Endothelial cell of umbilical vein (primary cell): ENCODE results near the gene GIMAP8. TPM values are rescaled to one million over a fixed set of nuclear protein-coding genes. Genes with fewer than 3 reads are reported as not detected.

ENCODE experiments used
- Bru-seq: library from RNA; stranded (reverse); fragments of 400-500 nt; gene quantifications from one replicate; lab custom pipeline; 2021; lab: Mats Ljungman, UMichigan
- BruChase-seq, 2 experiments: library from RNA; stranded (reverse); fragments of 400-500 nt; gene quantifications; one replicate each; lab custom pipeline; 2021; lab: Mats Ljungman, UMichigan
- BruUV-seq: library from RNA; stranded (reverse); fragments of 400-500 nt; replicated peaks from 2 replicates; lab custom pipeline; 2021; lab: Mats Ljungman, UMichigan
- CTCF ChIA-PET: fragments of 300-600, 350-600 bp; sonication (Branson Sonifier 250); formaldehyde crosslinking; loops from one replicate; lab custom pipeline; 2021; ENCODE audit warnings: antibody characterized with exemption, inconsistent platforms; lab: Charles Lee
- POLR2A ChIA-PET: fragments of 300-600, 350-600 bp; sonication (Branson Sonifier 250); formaldehyde crosslinking; loops from one replicate; lab custom pipeline; 2021; ENCODE audit warnings: antibody characterized with exemption, inconsistent platforms; lab: Charles Lee
- DNase-seq: peaks from one replicate; pipeline ENCODE4 v3.0.0-alpha.2; 2011; ENCODE audit warnings: low read depth, low spot score
- FAIRE-seq: peaks from 2 replicates; lab custom pipeline; 2011; peaks lifted over from hg19 to GRCh38; lab: Jason Lieb, UNC
- H2AFZ ChIP-seq: 2 replicates; pipeline ENCODE4 v1.6.0; 2012; ENCODE audit warnings: low read depth, low read length, control low read depth, inconsistent platforms
- H3K27ac ChIP-seq: 2 replicates; pipeline ENCODE4 v1.5.1; 2011; ENCODE audit warnings: low read depth, mild to moderate bottlenecking, control low read depth, low read length, moderate library complexity; ENCODE audit not compliant: insufficient read depth
- H3K27me3 ChIP-seq, 2 experiments: 2 replicates each; pipeline versions ENCODE4 v1.6.0 to v1.6.1; 2011; ENCODE audit warnings: low read length in 2 of 2, mixed read lengths in 1 of 2; ENCODE audit not compliant: control insufficient read depth in 2 of 2, insufficient read depth in 2 of 2
- H3K36me3 ChIP-seq, 2 experiments: 2 replicates in 1 of 2; 3 replicates in 1 of 2; pipeline ENCODE4 v1.5.1; 2011; ENCODE audit warnings: low read length in 2 of 2, mild to moderate bottlenecking in 1 of 2, moderate library complexity in 1 of 2; ENCODE audit not compliant: control insufficient read depth in 2 of 2, insufficient read depth in 2 of 2; ENCODE audit errors: extremely low read depth in 1 of 2
- H3K4me1 ChIP-seq: 3 replicates; pipeline ENCODE4 v1.5.1; 2011; ENCODE audit warnings: mild to moderate bottlenecking, low read length; ENCODE audit not compliant: control insufficient read depth, insufficient read depth; ENCODE audit errors: extremely low read depth
- H3K4me2 ChIP-seq: 2 replicates; pipeline ENCODE4 v1.6.1; 2011; ENCODE audit warnings: low read length, control low read depth, mixed read lengths; ENCODE audit not compliant: insufficient read depth
- H3K4me3 ChIP-seq, 3 experiments: fragments of 200-600 bp in 1 of 3; sonication (generic), shearing (Covaris generic) in 1 of 3; replicated peaks in 1 of 3; 2 replicates each; pipeline ENCODE4 v1.5.1; 2011 to 2016; ENCODE audit warnings: control low read depth in 3 of 3, low read length in 3 of 3, mild to moderate bottlenecking in 2 of 3, inconsistent platforms in 1 of 3, low read depth in 1 of 3, moderate library complexity in 1 of 3; ENCODE audit not compliant: insufficient read depth in 1 of 3
- H3K79me2 ChIP-seq: 2 replicates; pipeline ENCODE4 v1.6.0; 2012; ENCODE audit warnings: low read length, inconsistent platforms; ENCODE audit not compliant: control insufficient read depth, insufficient read depth
- H3K9ac ChIP-seq: replicated peaks from 2 replicates; pipeline ENCODE3; 2011; ENCODE audit warnings: low read length, control low read depth; ENCODE audit not compliant: insufficient read depth; ENCODE audit errors: extremely low read depth
- H3K9me1 ChIP-seq: replicated peaks from 3 replicates; pipeline ENCODE4 v1.6.0; 2011; ENCODE audit warnings: mild to moderate bottlenecking, low read length; ENCODE audit not compliant: control insufficient read depth, insufficient read depth; ENCODE audit errors: extremely low read depth
- H3K9me3 ChIP-seq: replicated peaks from 2 replicates; pipeline ENCODE4 v1.5.1; 2012; ENCODE audit warnings: low read length, inconsistent platforms; ENCODE audit not compliant: control insufficient read depth, insufficient read depth
- H4K20me1 ChIP-seq: replicated peaks from 2 replicates; pipeline ENCODE3; 2011; ENCODE audit warnings: mild to moderate bottlenecking, low read length; ENCODE audit not compliant: control insufficient read depth, insufficient read depth; ENCODE audit errors: extremely low read depth
- CTCF ChIP-seq, 2 donors: IDR thresholded peaks; 1 replicate in 1 of 2; 2 replicates in 1 of 2; pipeline ENCODE4 v1.5.1; 2011; ENCODE audit warnings: low read length in 2 of 2, mild to moderate bottlenecking in 2 of 2, moderate library complexity in 2 of 2, control low read depth in 1 of 2, inconsistent platforms in 1 of 2, low read depth in 1 of 2; ENCODE audit not compliant: insufficient read depth in 1 of 2; ENCODE audit errors: extremely low read depth in 1 of 2
- EZH2 ChIP-seq: IDR thresholded peaks from 2 replicates; pipeline ENCODE4 v1.6.1; 2012; ENCODE audit warnings: borderline replicate concordance, low read depth, mild to moderate bottlenecking, moderate library complexity, low read length, inconsistent platforms; ENCODE audit not compliant: severe bottlenecking
- FOS ChIP-seq: IDR thresholded peaks from 2 replicates; pipeline ENCODE4 v1.6.1; 2011; ENCODE audit warnings: mild to moderate bottlenecking, low read length, moderate library complexity, borderline replicate concordance; ENCODE audit not compliant: insufficient read depth
- GATA2 ChIP-seq: IDR thresholded peaks from 2 replicates; pipeline ENCODE4 v1.7.0; 2011; ENCODE audit warnings: low read depth, mild to moderate bottlenecking, moderate library complexity, mixed read lengths, low read length; ENCODE audit not compliant: insufficient read length, insufficient read depth
- JUN ChIP-seq: IDR thresholded peaks from 2 replicates; pipeline ENCODE4 v1.6.1; 2011; ENCODE audit warnings: borderline replicate concordance, low read depth; ENCODE audit not compliant: insufficient read length, insufficient read depth
- MAX ChIP-seq: IDR thresholded peaks from 2 replicates; pipeline ENCODE4 v1.6.1; 2011; ENCODE audit not compliant: insufficient read depth, insufficient read length
- MYC ChIP-seq: IDR thresholded peaks from one replicate; pipeline ENCODE4 v1.6.1; 2011; ENCODE audit warnings: mild to moderate bottlenecking, low read depth, low read length
- POLR2A ChIP-seq: IDR thresholded peaks from 2 replicates; pipeline ENCODE4 v1.6.1; 2012; ENCODE audit warnings: low read depth, mild to moderate bottlenecking, control low read depth, low read length
- POLR2AphosphoS5 ChIP-seq: IDR thresholded peaks from 2 replicates; pipeline ENCODE4 v1.6.1; 2012; ENCODE audit warnings: low read depth, mild to moderate bottlenecking, control low read depth, low read length, moderate library complexity; ENCODE audit not compliant: insufficient read depth
- dilution Hi-C: fragments of 300-500 bp; cut with MboI; formaldehyde crosslinking; loops from one replicate; pipeline ENCODE4 v1.15.0; 2019; ENCODE audit warnings: low sequenced_read_pairs; ENCODE audit not compliant: extremely low pct_ligation_motif_present
- intact Hi-C: fragments of 100-400 bp; cut with micrococcal nuclease; formaldehyde crosslinking; loops from one replicate; pipeline ENCODE4 v1.10.0; 2022
- long read RNA-seq: library from polyadenylated mRNA; stranded (forward); transcript quantifications from one replicate; pipeline ENCODE4 v2.0.0, GENCODE V29; 2021
- polyA minus RNA-seq, 3 experiments: library from RNA; depleted of rRNA, polyadenylated mRNA; stranded (reverse); fragments of >200 nt; gene quantifications; 1 replicate in 1 of 3; 2 replicates in 2 of 3; pipeline ENCODE4 v1.2.3, GENCODE V29; 2011
- polyA plus RNA-seq, 4 experiments: library from polyadenylated mRNA; depleted of rRNA in 3 of 4; stranded (reverse) in 3 of 4; unstranded in 1 of 4; fragments of >200 nt; gene quantifications; 2 replicates each; pipeline versions ENCODE4 v1.2.1 to v1.2.3, GENCODE V29; 2011 to 2012; ENCODE audit warnings: missing spikeins in 1 of 4
- total RNA-seq: library from RNA; stranded (reverse); gene quantifications from 2 replicates; pipeline ENCODE4 v1.2.3, GENCODE V29; 2021

The GIMAP8 gene
- total RNA-seq (67.5 and 71.8 TPM in 2 replicates), polyA plus RNA-seq (25.3 and 32.2 TPM in 2 replicates), polyA minus RNA-seq (61.1 and 65.6 TPM in 2 replicates), Bru-seq, nascent RNA (percentile 96 among the genes with signal in this experiment), BruChase-seq, experiment 1, labeled RNA remaining after a 6-hour chase (percentile 89 among the genes with signal in this experiment), BruChase-seq, experiment 2, labeled RNA remaining after a 2-hour chase (percentile 93 among the genes with signal in this experiment)
- polyA plus RNA-seq (2011; cell fraction: cytosol; rRNA removed): 36.2 and 42.4 TPM in 2 replicates
- polyA plus RNA-seq (2011; cell fraction: nucleus; rRNA removed): 51.4 and 53.1 TPM in 2 replicates
- 23.3 and 30.6 TPM in 2 replicates for polyA plus RNA-seq (2012)
- polyA minus RNA-seq (2011; cell fraction: cytosol; rRNA and poly(A)+ RNA removed): not detected
- polyA minus RNA-seq (2011; cell fraction: nucleus; rRNA and poly(A)+ RNA removed): 31.7 and 33.7 TPM in 2 replicates
- long read RNA-seq, full-length matches to known transcripts: 26 of 77 reads
- long read RNA-seq, partial matches to known transcripts: 49 of 77 reads
- long read RNA-seq, other reads (novel, unspliced or antisense): 2 of 77 reads

GRCh38 chr7:150450491-150451001, at the start of gene GIMAP8:
GIMAP8 (plus strand) TSS chr7:150450630; CDS start chr7:150466699, 16,069 bp downstream.
- H3K4me2 ChIP-seq: peak within 1 kb of the TSS; percentile 83
- TF ChIP-seq POLR2A (peak; percentile 56), MAX (no peak)
- dilution Hi-C loops (no loop called here), intact Hi-C loops (loop anchor here (1.0 to 2.0 kb wide), 10 partner anchors 16 to 542 kb away; partner anchors contain the start of genes GIMAP2 and GIMAP6)
- peak within 1 kb of the TSS; percentile 10 to 77 (median 64) for H3K4me3 ChIP-seq
- no peaks in the 10 kb centered on the region for H3K9me1 ChIP-seq
- peaks cover 0 to 7% of the 10 kb centered on the region in 2 experiments for H3K36me3 ChIP-seq
- peak within 1 kb of the TSS; percentile 67 for H2AFZ ChIP-seq
- H3K9ac ChIP-seq: peak within 1 kb of the TSS; percentile 54
- peak within 1 kb of the TSS; percentile 62 for H3K27ac ChIP-seq
- H3K4me1 ChIP-seq: peaks cover 33% of the 10 kb centered on the region
- FAIRE-seq (peak; percentile 97), DNase-seq (peak; percentile 81)
- POLR2A ChIA-PET: interaction anchor here (1.1 to 2.1 kb wide), 5 partner anchors 71 to 305 kb away, joined by 3 to 10 read pairs (median 3); partner anchors contain the start of genes GIMAP1 and GIMAP6
- H3K79me2 ChIP-seq: peaks cover 33% of the 10 kb centered on the region
- H3K27me3 ChIP-seq: no peaks in the 10 kb centered on the region
- no TSS peak for BruUV-seq
- CTCF ChIA-PET: interaction anchor here (0.7 to 7.1 kb wide), 12 partner anchors 11 to 426 kb away, joined by 3 to 120 read pairs (median 6); partner anchors contain the start of genes GIMAP1, GIMAP4 and GIMAP6
- no peaks in the 10 kb centered on the region for H3K9me3 ChIP-seq
- no peaks in the 10 kb centered on the region for H4K20me1 ChIP-seq

- H3K4me1 ChIP-seq: peaks cover 8% of the 10 kb centered on the region
- TF ChIP-seq JUN (no peak), EZH2 (no peak), POLR2A (no peak), MAX (no peak), GATA2 (no peak), MYC (no peak), CTCF (IDR thresholded peaks at IDR 0.05; ENCODE audit: extremely low read depth in 1 of 2, insufficient read depth in 1 of 2, low read depth in 1 of 2, low read length in 2 of 2) (no peak), FOS (no peak), POLR2AphosphoS5 (no peak)
- H3K4me3 ChIP-seq: no peak overlapping the region
- no peaks in the 10 kb centered on the region for H4K20me1 ChIP-seq
- POLR2A ChIA-PET: no interaction called here
- intact Hi-C loops (no loop called here), dilution Hi-C loops (no loop called here)
- H3K9ac ChIP-seq: no peak overlapping the region
- H3K79me2 ChIP-seq: no peaks in the 10 kb centered on the region
- H3K36me3 ChIP-seq: peaks cover 0 to 15% of the 10 kb centered on the region in 2 experiments
- no TSS peak for BruUV-seq
- CTCF ChIA-PET: interaction anchor here (1.1 kb wide), 1 partner anchor 13 kb away, joined by 3 read pairs; no protein-coding TSS in a partner anchor
- H3K9me3 ChIP-seq: no peaks in the 10 kb centered on the region
- H3K27ac ChIP-seq: no peak overlapping the region
- H2AFZ ChIP-seq: no peak overlapping the region
- H3K27me3 ChIP-seq: no peaks in the 10 kb centered on the region
- no peaks in the 10 kb centered on the region for H3K9me1 ChIP-seq
- FAIRE-seq (no peak), DNase-seq (no peak)
- no peak overlapping the region for H3K4me2 ChIP-seq
Observed at GRCh38 chr7:150400788-150401423, 49.5 kb upstream of the GIMAP8 start.
